Thyroid gland (tissue), 4 donors: ENCODE results near the gene CD226. TPM values are rescaled to one million over a fixed set of nuclear protein-coding genes. Genes with fewer than 3 reads are reported as not detected.

Experiments
- DNase-seq, 2 donors: peaks; one replicate each; pipeline ENCODE4 v3.0.0-alpha.2; 2019
- H3K27ac ChIP-seq, 3 donors: fragments of 200-600 bp; sonication (generic); 1 replicate in 2 of 3; 2 replicates in 1 of 3; pipeline ENCODE4 v1.5.1; 2016 to 2019; ENCODE audit warnings: mild to moderate bottlenecking in 1 of 3, moderate library complexity in 1 of 3
- H3K27me3 ChIP-seq: fragments of 200-600 bp; sonication (generic); one replicate; pipeline ENCODE4 v1.5.1; 2019
- H3K36me3 ChIP-seq, 2 donors: fragments of 200-600 bp; sonication (generic); one replicate each; pipeline ENCODE4 v1.5.1; 2016 to 2019
- H3K4me1 ChIP-seq, 2 donors: fragments of 200-600 bp; sonication (generic); one replicate each; pipeline ENCODE4 v1.5.1; 2017 to 2019
- H3K4me3 ChIP-seq, 3 donors: fragments of 200-600 bp; sonication (generic); replicated peaks in 1 of 3; 1 replicate in 2 of 3; 2 replicates in 1 of 3; pipeline ENCODE4 v1.5.1; 2016; ENCODE audit warnings: mild to moderate bottlenecking in 1 of 3
- H3K9me3 ChIP-seq: fragments of 200-600 bp; sonication (generic); one replicate; pipeline ENCODE4 v1.5.1; 2017
- CTCF ChIP-seq, 6 experiments: fragments of 200-600 bp in 3 of 6; fragments of 450-650 bp in 3 of 6; sonication (generic) in 3 of 6; IDR thresholded peaks; one replicate each; pipeline ENCODE4 v1.5.1; 2016 to 2019; ENCODE audit warnings: antibody characterized with exemption in 6 of 6, mild to moderate bottlenecking in 2 of 6, inconsistent platforms in 1 of 6, moderate library complexity in 1 of 6
- POLR2A ChIP-seq, 2 donors: fragments of 450-650 bp; IDR thresholded peaks; one replicate each; pipeline ENCODE4 v1.6.1; 2017; ENCODE audit warnings: antibody characterized with exemption in 2 of 2, mild to moderate bottlenecking in 2 of 2, moderate library complexity in 1 of 2
- WGBS, 2 donors: methylation state at CpG; one replicate each; pipeline ENCODE4 v1.1.5; 2017; 5-methylcytosine and 5-hydroxymethylcytosine counted together
- intact Hi-C: fragments of 100-400 bp; cut with DNase I; formaldehyde crosslinking; loops from one replicate; pipeline ENCODE4 v1.15.1; 2023
- total RNA-seq, 4 donors: library from RNA; depleted of rRNA; stranded (reverse); fragments of >200 nt; gene quantifications; one replicate each; pipeline ENCODE4 v1.2.3, GENCODE V29; 2016

CD226 gene
- total RNA-seq, 4 donors from 2014 or later: 0.98 to 5.6 (median 2.5) TPM

GRCh38 chr18:69820538-69820937 is 127.1 kb downstream of the CD226 start:
- no peak overlapping the region for H3K27ac ChIP-seq
- no peaks in the 10 kb centered on the region for H3K27me3 ChIP-seq
- no peak overlapping the region for H3K4me3 ChIP-seq
- WGBS, 2 donors: 95 to 97% methylated on average over 4 of the region's 4 CpGs
- TF ChIP-seq POLR2A (IDR thresholded peaks at IDR 0.05): no peak
- TF ChIP-seq CTCF (IDR thresholded peaks at IDR 0.05): no peak
- H3K9me3 ChIP-seq: no peaks in the 10 kb centered on the region
- H3K4me1 ChIP-seq: no peaks in the 10 kb centered on the region
- no peak for DNase-seq
- intact Hi-C loops: no loop called here
- H3K36me3 ChIP-seq: no peaks in the 10 kb centered on the region

GRCh38 chr18:69819460-69819859 is 128.2 kb downstream of the CD226 start:
- H3K36me3 ChIP-seq: no peaks in the 10 kb centered on the region
- no peak for DNase-seq
- H3K27me3 ChIP-seq: no peaks in the 10 kb centered on the region
- TF ChIP-seq POLR2A (IDR thresholded peaks at IDR 0.05) (no peak), CTCF (IDR thresholded peaks at IDR 0.05) (no peak)
- H3K4me1 ChIP-seq: no peaks in the 10 kb centered on the region
- no peak overlapping the region for H3K4me3 ChIP-seq
- WGBS, 2 donors: 62 to 82% methylated on average over 2 of the region's 2 CpGs
- intact Hi-C loops: no loop called here
- H3K27ac ChIP-seq: no peak overlapping the region
- H3K9me3 ChIP-seq: no peaks in the 10 kb centered on the region

GRCh38 chr18:69817335-69817940 is 130.2 kb downstream of the CD226 start:
- no peaks in the 10 kb centered on the region for H3K36me3 ChIP-seq
- H3K4me3 ChIP-seq: no peak overlapping the region
- DNase-seq: no peak
- H3K27me3 ChIP-seq: no peaks in the 10 kb centered on the region
- H3K4me1 ChIP-seq: no peaks in the 10 kb centered on the region
- TF ChIP-seq CTCF (IDR thresholded peaks at IDR 0.05): no peak
- no peak for TF ChIP-seq POLR2A (IDR thresholded peaks at IDR 0.05)
- H3K27ac ChIP-seq: no peak overlapping the region
- intact Hi-C loops: no loop called here
- H3K9me3 ChIP-seq: no peaks in the 10 kb centered on the region
- WGBS, 2 donors: 85 to 92% methylated on average over 5 of the region's 5 CpGs

GRCh38 chr18:69814861-69815385 is 132.8 kb downstream of the CD226 start:
- Histone ChIP-seq H3K36me3 (no peaks in the 10 kb centered on the region), H3K9me3 (no peaks in the 10 kb centered on the region), H3K4me1 (no peaks in the 10 kb centered on the region), H3K27me3 (no peaks in the 10 kb centered on the region), H3K27ac (no peak overlapping the region), H3K4me3 (no peak overlapping the region)
- 88 to 89% methylated on average over 4 of the region's 4 CpGs for WGBS, 2 donors
- no peak for TF ChIP-seq POLR2A (IDR thresholded peaks at IDR 0.05)
- TF ChIP-seq CTCF (IDR thresholded peaks at IDR 0.05): no peak
- intact Hi-C loops: no loop called here
- no peak for DNase-seq

GRCh38 chr18:69813559-69813958 is 134.1 kb downstream of the CD226 start:
- no peak overlapping the region for H3K4me3 ChIP-seq
- TF ChIP-seq POLR2A (IDR thresholded peaks at IDR 0.05): no peak
- no peak for TF ChIP-seq CTCF (IDR thresholded peaks at IDR 0.05)
- no peaks in the 10 kb centered on the region for H3K27me3 ChIP-seq
- WGBS, 2 donors: 98 to 100% methylated on average over 1 of the region's 1 CpG
- H3K9me3 ChIP-seq: no peaks in the 10 kb centered on the region
- DNase-seq: no peak
- H3K27ac ChIP-seq: no peak overlapping the region
- no peaks in the 10 kb centered on the region for H3K4me1 ChIP-seq
- H3K36me3 ChIP-seq: no peaks in the 10 kb centered on the region
- intact Hi-C loops: no loop called here
